CD14-positive monocyte (primary cell): ENCODE measurements around the gene PSMD13. TPM values are rescaled to one million over a fixed set of nuclear protein-coding genes. Genes with fewer than 3 reads are reported as not detected.

Source experiments
- DNase-seq, 3 donors: peaks; one replicate each; pipeline ENCODE4 v3.0.0-alpha.2; 2011 to 2022
- H2AFZ ChIP-seq: 2 replicates; pipeline ENCODE4 v1.6.0; 2012; ENCODE audit warnings: mild to moderate bottlenecking, low read depth, low read length, inconsistent platforms; ENCODE audit not compliant: insufficient read depth, poor library complexity, severe bottlenecking
- H3K27ac ChIP-seq, 2 donors: 1 replicate in 1 of 2; 2 replicates in 1 of 2; pipeline ENCODE4 v1.5.1; 2012 to 2013; ENCODE audit warnings: low read length in 2 of 2, control low read depth in 1 of 2, inconsistent platforms in 1 of 2, low read depth in 1 of 2, mild to moderate bottlenecking in 1 of 2
- H3K27me3 ChIP-seq, 2 donors: one replicate each; pipeline versions ENCODE4 v1.6.0 to v1.6.1; 2011 to 2013; ENCODE audit warnings: low read length in 2 of 2; ENCODE audit not compliant: control insufficient read depth in 2 of 2, insufficient read depth in 2 of 2
- H3K36me3 ChIP-seq, 2 donors: replicated peaks in 1 of 2; 1 replicate in 1 of 2; 2 replicates in 1 of 2; pipeline versions ENCODE4 v1.5.1 to v1.6.1; 2012 to 2013; ENCODE audit warnings: low read length in 2 of 2, control low read depth in 1 of 2, inconsistent platforms in 1 of 2, mild to moderate bottlenecking in 1 of 2; ENCODE audit not compliant: insufficient read depth in 2 of 2, control insufficient read depth in 1 of 2
- H3K4me1 ChIP-seq, 2 donors: 1 replicate in 1 of 2; 2 replicates in 1 of 2; pipeline versions ENCODE4 v1.5.1 to v1.6.1; 2012 to 2013; ENCODE audit warnings: low read length in 2 of 2, control low read depth in 1 of 2, inconsistent platforms in 1 of 2, mild to moderate bottlenecking in 1 of 2, moderate library complexity in 1 of 2; ENCODE audit not compliant: insufficient read depth in 2 of 2, control insufficient read depth in 1 of 2
- H3K4me2 ChIP-seq: replicated peaks from 2 replicates; pipeline ENCODE3; 2012; ENCODE audit warnings: low read length, moderate library complexity, mild to moderate bottlenecking; ENCODE audit not compliant: poor library complexity, severe bottlenecking; ENCODE audit errors: extremely low read depth
- H3K4me3 ChIP-seq, 3 experiments: fragments of 200-600 bp in 1 of 3; sonication (generic) in 1 of 3; replicated peaks in 1 of 3; 1 replicate in 2 of 3; 2 replicates in 1 of 3; pipeline ENCODE4 v1.5.1; 2011 to 2013; ENCODE audit warnings: low read length in 3 of 3, mild to moderate bottlenecking in 3 of 3, control low read depth in 2 of 3, low read depth in 2 of 3, inconsistent platforms in 1 of 3, moderate library complexity in 1 of 3
- H3K79me2 ChIP-seq: 2 replicates; pipeline ENCODE4 v1.6.0; 2012; ENCODE audit warnings: mild to moderate bottlenecking, control low read depth, inconsistent platforms, low read length, moderate library complexity; ENCODE audit not compliant: insufficient read depth
- H3K9ac ChIP-seq: 2 replicates; pipeline ENCODE4 v1.6.0; 2017; ENCODE audit warnings: low read length, mild to moderate bottlenecking; ENCODE audit not compliant: insufficient read depth, poor library complexity, severe bottlenecking
- H3K9me3 ChIP-seq, 2 donors: replicated peaks in 1 of 2; 1 replicate in 1 of 2; 2 replicates in 1 of 2; pipeline versions ENCODE4 v1.5.1 to v1.6.1; 2012 to 2013; ENCODE audit warnings: low read length in 2 of 2, control low read depth in 1 of 2; ENCODE audit not compliant: control insufficient read depth in 1 of 2, insufficient read depth in 1 of 2
- H4K20me1 ChIP-seq: 2 replicates; pipeline ENCODE4 v1.6.0; 2012; ENCODE audit warnings: mild to moderate bottlenecking, low read length, control low read depth, moderate library complexity; ENCODE audit not compliant: insufficient read depth
- H3K27ac Mint-ChIP-seq, 7 donors: one replicate each; pipeline ENCODE4 v1.8.0; 2020; ENCODE audit warnings: mild to moderate bottlenecking in 7 of 7, mixed read lengths in 7 of 7, moderate library complexity in 6 of 7, inconsistent platforms in 2 of 7
- H3K27me3 Mint-ChIP-seq, 3 donors: one replicate each; pipeline ENCODE4 v1.8.0; 2021 to 2022; ENCODE audit warnings: low read depth in 3 of 3, mild to moderate bottlenecking in 3 of 3, mixed read lengths in 3 of 3, moderate library complexity in 3 of 3, inconsistent platforms in 1 of 3
- H3K36me3 Mint-ChIP-seq, 2 donors: one replicate each; pipeline ENCODE4 v1.8.0; 2020; ENCODE audit warnings: mixed read lengths in 2 of 2, inconsistent platforms in 1 of 2, mild to moderate bottlenecking in 1 of 2
- H3K4me1 Mint-ChIP-seq: one replicate; pipeline ENCODE4 v1.8.0; 2020; ENCODE audit warnings: mild to moderate bottlenecking, mixed read lengths
- H3K4me3 Mint-ChIP-seq, 2 donors: one replicate each; pipeline ENCODE4 v1.8.0; 2020; ENCODE audit warnings: mild to moderate bottlenecking in 2 of 2, mixed read lengths in 2 of 2, moderate library complexity in 1 of 2
- H3K9me3 Mint-ChIP-seq, 7 donors: one replicate each; pipeline ENCODE4 v1.8.0; 2020 to 2022; ENCODE audit warnings: mixed read lengths in 7 of 7, mild to moderate bottlenecking in 6 of 7, moderate library complexity in 6 of 7, inconsistent platforms in 2 of 7
- CTCF ChIP-seq: fragments of 200-600 bp; IDR thresholded peaks from one replicate; pipeline ENCODE4 v1.8.0; 2022; ENCODE audit warnings: antibody characterized with exemption, mild to moderate bottlenecking
- WGBS: methylation state at CpG from one replicate; pipeline ENCODE4 v1.1.5; 2013; ENCODE audit warnings: missing lambda C conversion rate; ENCODE audit not compliant: insufficient coverage; 5-methylcytosine and 5-hydroxymethylcytosine counted together
- intact Hi-C, 2 donors: fragments of 100-400 bp; cut with micrococcal nuclease; formaldehyde crosslinking; loops; one replicate each; pipeline versions ENCODE4 v1.15.0 to v1.15.1; 2023
- polyA plus RNA-seq, 3 donors: library from polyadenylated mRNA; depleted of rRNA in 1 of 3; unstranded in 2 of 3; stranded (reverse) in 1 of 3; fragments of 300-500 nt in 2 of 3; fragments of >200 nt in 1 of 3; fragmentation: Illumina TruSeq in 2 of 3; gene quantifications; 1 replicate in 2 of 3; 2 replicates in 1 of 3; pipeline ENCODE4 v1.2.3, GENCODE V29; 2012 to 2021

The PSMD13 gene
- polyA plus RNA-seq, 3 donors, result 136 to 272 (median 218) TPM

DNA sequence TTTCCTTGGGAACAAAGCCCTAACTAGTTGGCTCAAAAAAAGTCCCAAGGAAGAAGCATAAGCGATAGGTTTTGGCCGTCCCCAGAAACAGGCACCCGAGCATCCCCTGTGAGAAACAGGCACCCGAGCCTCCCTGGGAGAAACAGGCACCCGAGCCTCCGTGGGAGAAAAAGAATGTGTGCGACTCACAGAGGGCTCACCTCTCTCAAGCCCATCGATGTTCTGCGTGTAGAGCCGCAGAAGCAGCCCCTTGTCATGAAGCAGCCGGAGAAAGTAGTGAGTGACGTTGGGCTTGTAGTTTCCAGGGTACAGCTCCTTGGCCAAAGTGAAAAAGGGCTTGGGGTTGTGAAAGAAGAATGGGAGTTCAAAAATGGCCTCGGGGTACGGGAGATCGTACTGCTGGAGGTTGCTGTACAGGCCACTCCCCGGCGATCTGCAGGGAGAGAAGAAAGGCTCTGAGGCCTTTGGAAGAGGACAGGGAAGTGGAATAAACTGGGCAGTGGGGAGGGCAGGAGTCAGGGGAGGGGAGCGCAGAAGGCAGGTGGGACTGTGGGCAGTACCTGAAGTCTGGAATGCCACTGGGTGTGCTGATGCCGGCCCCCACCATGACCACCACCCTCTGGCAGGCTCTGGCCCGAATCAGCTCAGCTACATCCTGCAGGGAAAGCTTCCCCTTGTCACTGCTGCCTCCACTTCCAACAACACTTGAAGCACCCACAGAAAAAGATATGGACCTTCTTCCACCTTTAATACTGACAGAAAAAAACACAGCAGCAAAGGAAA lies 3.8 kb upstream of the PSMD13 start:
- peaks cover 15% of the 10 kb centered on the region for H3K4me1 Mint-ChIP-seq
- no peak overlapping the region for H3K4me3 Mint-ChIP-seq
- H3K36me3 ChIP-seq, result no peaks in the 10 kb centered on the region
- H2AFZ ChIP-seq, result no peak overlapping the region
- H3K27me3 Mint-ChIP-seq, result peaks cover 0 to 6% (median 1%) of the 10 kb centered on the region in 3 donors
- DNase-seq, result no peak
- no peaks in the 10 kb centered on the region for H3K27me3 ChIP-seq
- H3K9me3 Mint-ChIP-seq, result no peaks in the 10 kb centered on the region
- H3K27ac ChIP-seq, result no peak overlapping the region
- peaks cover 17 to 19% of the 10 kb centered on the region in 2 donors for H3K4me1 ChIP-seq
- H3K4me2 ChIP-seq, result no peak overlapping the region
- H3K9ac ChIP-seq, result no peak overlapping the region
- no peak for TF ChIP-seq CTCF
- no peaks in the 10 kb centered on the region for H3K9me3 ChIP-seq
- 97% methylated on average over 19 of the region's 20 CpGs for WGBS
- H3K79me2 ChIP-seq, result peaks cover 13% of the 10 kb centered on the region
- peaks cover 17% of the 10 kb centered on the region in 2 donors for H3K36me3 Mint-ChIP-seq
- intact Hi-C loops, result no loop called here
- H3K27ac Mint-ChIP-seq, result no peak overlapping the region
- H3K4me3 ChIP-seq, result no peak overlapping the region
- H4K20me1 ChIP-seq, result no peaks in the 10 kb centered on the region

DNA sequence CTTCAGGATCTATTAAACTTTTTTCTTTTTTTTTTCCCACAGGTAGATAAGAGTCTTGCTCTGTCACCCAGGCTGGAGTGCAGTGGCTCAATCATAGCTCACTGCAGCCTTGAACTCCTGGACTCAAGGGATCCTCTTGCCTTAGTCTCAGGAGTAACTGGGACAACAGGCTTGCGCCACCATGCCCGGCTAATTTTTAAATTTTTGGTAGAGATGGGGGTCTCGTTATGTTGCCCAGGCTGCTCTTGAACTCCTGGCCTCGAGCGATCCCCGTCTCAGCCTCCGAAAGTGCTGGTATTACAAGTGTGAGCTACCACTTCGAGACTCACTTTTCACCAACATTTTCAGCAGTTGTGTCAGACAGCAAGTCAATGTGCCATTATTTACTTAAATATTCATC lies 1.6 kb upstream of the PSMD13 start:
- peak overlapping the region in 2 of 3 experiments; percentile 45 to 96 for H3K4me3 ChIP-seq
- Mint-ChIP-seq H3K27ac (peak overlapping the region in 1 of 7 donors; percentile 82), H3K27me3 (peaks cover 0 to 6% (median 1%) of the 10 kb centered on the region in 3 donors), H3K4me1 (peaks cover 24% of the 10 kb centered on the region), H3K4me3 (peak overlapping the region; percentile 82 to 92), H3K9me3 (no peaks in the 10 kb centered on the region), H3K36me3 (peaks cover 22 to 23% of the 10 kb centered on the region in 2 donors)
- DNase-seq, result no peak
- 93% methylated on average over 8 of the region's 8 CpGs for WGBS
- no peaks in the 10 kb centered on the region for H3K27me3 ChIP-seq
- H3K4me1 ChIP-seq, result peaks cover 20 to 23% of the 10 kb centered on the region in 2 donors
- peaks cover 8% of the 10 kb centered on the region for H4K20me1 ChIP-seq
- H3K27ac ChIP-seq, result no peak overlapping the region
- no peaks in the 10 kb centered on the region for H3K9me3 ChIP-seq
- H2AFZ ChIP-seq, result no peak overlapping the region
- H3K36me3 ChIP-seq, result peaks cover under 1 to 13% of the 10 kb centered on the region in 2 donors
- H3K79me2 ChIP-seq, result peaks cover 32% of the 10 kb centered on the region
- TF ChIP-seq CTCF, result no peak
- peak overlapping the region; percentile 87 for H3K4me2 ChIP-seq
- intact Hi-C loops, result loop anchor here (5.0 kb wide), 3 partner anchors 33 to 272 kb away; partner anchors contain the start of gene RNH1 (in 1 of the 2)
- no peak overlapping the region for H3K9ac ChIP-seq
